GM21447 (cell line): ENCODE measurements around the gene CNTD1.

ENCODE experiments used
- ATAC-seq: cut with Tn5 transposase; IDR thresholded peaks from one replicate; pipeline ENCODE4 v1.9.1; 2021; ENCODE audit not compliant: unreplicated experiment

CNTD1 gene

DNA sequence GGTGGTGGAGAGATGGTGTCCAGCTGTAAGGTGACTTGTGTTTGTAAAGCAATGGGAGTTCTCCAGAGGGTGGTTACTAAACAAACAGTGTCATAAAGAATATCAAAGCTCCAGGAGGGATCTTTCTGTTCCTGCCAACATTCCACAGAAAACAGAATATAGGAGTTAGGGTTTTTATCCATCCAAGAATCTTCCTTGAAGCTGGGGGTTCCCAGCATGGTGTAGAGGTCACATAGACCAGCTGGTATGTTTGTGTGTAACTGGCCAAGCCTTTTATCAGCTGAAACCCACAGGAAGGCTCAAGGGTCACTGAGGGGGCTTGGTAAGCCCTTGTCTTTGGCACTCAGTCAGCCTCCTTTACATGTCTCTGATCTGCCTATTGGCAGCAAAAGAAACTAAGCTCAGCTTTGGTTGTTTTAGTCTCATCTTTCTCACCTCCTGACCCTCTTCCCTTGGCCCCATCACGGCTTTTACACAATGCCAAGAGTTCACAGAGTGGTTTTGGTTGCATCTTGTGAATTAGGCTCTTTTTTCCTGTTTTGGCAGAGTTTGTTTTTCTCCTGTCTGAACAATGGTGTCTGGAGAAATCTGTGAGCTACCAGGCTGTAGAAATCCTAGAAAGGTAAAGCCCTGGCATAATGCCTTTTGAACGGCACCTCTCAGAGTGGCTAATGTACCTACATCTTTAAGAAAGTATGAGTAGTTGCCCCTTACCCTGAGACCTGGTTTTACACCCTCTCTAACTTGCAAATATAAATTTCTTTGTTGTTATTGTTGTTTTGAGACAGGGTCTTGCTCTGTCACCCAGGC, 4.6 kb downstream of the CNTD1 start:
- ATAC-seq = no peak

DNA sequence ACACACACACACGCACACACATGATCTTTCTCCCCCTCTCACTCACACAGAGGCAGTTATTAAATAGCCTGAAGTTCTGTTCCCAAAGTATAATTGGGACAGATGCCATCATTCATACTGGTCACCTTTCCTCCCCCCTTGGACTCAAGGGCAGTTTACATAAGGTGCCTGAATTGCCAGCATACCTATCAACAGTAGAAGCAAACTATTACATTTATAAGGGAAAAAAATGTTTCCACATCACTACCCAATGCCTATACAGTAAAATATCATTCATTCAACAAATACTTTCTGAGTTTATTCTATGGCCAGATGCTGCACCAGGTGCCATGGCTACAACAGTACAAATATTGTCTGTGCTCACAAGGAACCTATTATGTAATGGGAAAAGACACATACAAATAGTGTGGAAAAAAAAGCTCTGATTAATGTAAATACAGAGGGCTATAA, 6.3 kb downstream of the CNTD1 start:
- ATAC-seq = no peak

DNA sequence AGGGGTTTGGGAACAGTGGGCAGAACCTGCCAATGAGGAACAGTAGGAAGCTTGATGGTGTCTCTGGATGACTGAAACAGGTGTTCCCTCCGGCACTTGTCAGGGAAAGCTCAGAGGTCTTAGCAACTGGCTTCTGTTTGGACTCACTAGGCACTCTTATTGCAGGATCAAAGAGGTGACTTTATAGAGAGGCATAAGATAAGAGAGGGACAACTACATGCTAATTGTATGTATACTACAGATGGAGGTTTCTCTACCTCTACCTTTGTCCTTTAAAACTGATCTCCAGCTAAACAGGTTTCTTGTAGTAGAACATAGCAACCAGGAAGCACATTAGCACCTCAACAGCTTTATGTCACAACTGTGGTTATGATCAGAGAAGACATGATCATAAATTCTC, 7.6 kb downstream of the CNTD1 start:
- no peak for ATAC-seq

- no peak for ATAC-seq
Observed at GRCh38 chr17:42809250-42809649, 10.6 kb downstream of the CNTD1 start.

DNA sequence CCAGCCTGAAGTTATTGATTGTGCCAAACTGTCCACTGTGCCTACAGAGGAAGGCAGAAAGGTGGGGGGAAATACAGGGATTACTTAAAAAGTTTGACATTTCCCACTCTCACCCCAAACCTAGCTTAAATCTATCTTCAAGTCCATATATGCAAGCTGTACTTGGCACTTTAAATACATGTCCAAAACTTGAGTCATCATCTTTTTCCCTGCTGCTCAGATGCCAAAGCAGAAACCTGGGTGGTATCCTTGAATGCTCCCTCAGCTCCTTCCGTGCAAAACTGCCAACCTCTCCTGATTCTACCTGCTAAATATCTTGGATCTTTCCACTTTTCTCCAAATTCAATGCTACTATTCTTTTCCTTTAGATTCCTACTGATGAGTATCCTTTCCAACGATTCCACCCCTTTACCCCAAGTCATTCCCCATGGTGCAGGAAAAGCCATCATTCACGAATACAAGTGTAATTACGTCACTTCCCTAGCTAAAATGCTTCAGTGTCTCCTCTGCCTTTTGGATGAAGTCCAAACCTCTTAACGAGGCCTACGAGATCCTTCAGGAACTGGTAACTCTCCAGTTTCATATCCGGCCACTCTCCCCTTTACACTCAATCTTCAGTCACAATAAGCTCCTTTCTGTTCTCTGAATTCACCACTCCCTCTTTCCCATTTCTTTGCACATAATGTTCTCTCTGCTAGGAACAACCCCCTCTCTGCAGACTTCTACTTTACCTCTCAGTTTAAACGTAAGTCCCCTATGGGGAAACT, 16.2 kb downstream of the CNTD1 start:
- no peak for ATAC-seq

DNA sequence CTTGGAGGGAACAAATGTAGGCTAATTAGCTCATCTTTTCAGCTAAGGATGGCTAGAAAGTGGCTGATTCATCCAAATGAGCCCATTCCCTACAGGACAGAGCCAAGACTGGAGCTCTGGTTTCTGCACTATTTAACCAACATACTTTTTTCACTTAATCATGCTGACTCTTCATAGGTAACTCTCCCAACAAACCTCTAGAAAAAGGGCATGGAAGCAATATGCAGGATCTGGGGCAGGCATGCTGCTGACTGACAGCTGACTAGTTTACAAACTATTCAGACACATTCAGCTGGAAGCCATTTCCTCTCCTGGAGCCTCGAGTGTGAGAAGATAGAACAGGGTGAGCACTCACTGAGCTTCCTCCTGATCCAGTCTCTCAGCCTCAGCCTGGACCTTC, 19.2 kb downstream of the CNTD1 start:
- ATAC-seq = no peak

DNA sequence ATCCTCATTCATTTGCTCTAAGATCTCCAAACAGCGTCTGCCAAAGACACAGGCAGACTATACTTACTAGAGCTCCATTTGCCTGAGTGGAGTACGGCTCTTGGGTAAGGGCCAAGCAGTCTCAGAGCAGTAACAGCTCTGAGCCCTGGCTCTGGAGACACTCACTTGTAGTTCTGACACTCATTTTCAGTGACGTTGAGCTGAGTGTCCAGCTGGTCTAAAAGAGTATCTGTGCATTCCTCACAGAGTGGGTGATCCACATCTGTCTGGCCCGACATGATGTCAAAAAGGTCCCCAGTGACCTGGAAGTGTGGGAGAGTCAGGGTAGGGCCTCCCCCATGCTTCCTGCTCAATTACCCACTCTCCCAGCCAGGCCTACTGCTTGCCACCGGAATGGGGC, 19.7 kb downstream of the CNTD1 start:
- ATAC-seq = no peak

- no peak for ATAC-seq
Observed at GRCh38 chr17:42819939-42820535, 21.4 kb downstream of the CNTD1 start.

GRCh38 chr17:42821176-42821575, 22.5 kb downstream of the CNTD1 start:
- ATAC-seq = no peak

DNA sequence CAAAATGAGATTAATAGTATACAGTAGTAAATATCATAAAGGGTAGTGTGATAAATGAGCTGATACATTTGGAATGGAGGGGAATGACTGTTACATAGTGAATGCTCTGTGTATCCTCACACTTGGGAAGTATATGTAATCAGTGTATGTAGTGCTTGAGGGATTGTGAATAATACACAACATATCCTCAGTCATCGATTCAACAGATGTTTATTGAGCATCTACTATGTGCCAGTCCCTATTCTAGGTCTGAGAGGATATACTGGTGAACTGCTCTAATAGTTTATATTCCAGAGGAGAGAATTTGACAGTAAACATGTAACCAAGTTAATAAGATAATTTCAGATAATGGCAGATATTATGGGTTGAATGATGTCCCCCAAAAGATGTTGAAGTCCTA, 28.8 kb downstream of the CNTD1 start:
- ATAC-seq = no peak

GRCh38 chr17:42830971-42831370, 32.3 kb downstream of the CNTD1 start:
- no peak for ATAC-seq

DNA sequence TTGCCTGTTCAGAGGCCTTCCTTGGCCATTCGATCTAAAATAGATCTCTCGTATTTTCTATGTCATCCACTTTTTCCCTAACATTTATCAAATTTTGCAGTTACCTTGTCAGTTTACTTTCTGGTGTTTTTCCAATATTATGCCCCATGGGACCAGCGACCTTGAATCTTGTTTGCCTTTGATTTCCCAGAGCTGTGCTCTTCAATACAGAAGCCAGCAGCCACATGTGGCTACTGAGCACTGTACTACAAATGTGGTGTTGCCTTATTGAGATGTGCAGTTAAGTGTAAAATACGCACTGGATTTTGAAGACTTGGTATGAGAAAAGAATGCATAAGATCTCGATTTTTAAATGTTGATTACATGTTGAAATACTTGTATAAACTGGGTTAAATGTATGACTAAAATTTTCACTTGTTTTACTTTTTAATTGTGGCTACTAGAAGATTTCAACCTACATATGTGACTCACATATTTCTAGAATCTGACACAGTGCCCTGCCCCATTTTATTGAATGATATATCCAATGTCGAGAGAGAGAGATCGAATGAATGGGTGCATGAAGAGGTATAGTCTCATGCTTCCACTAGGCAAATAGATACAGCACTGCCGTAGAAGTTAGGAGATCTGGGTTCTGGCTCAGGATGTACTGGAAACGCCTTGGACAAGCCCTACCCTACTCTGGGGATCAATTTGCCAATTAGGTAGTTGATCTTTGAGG, 33.7 kb downstream of the CNTD1 start:
- ATAC-seq = no peak

DNA sequence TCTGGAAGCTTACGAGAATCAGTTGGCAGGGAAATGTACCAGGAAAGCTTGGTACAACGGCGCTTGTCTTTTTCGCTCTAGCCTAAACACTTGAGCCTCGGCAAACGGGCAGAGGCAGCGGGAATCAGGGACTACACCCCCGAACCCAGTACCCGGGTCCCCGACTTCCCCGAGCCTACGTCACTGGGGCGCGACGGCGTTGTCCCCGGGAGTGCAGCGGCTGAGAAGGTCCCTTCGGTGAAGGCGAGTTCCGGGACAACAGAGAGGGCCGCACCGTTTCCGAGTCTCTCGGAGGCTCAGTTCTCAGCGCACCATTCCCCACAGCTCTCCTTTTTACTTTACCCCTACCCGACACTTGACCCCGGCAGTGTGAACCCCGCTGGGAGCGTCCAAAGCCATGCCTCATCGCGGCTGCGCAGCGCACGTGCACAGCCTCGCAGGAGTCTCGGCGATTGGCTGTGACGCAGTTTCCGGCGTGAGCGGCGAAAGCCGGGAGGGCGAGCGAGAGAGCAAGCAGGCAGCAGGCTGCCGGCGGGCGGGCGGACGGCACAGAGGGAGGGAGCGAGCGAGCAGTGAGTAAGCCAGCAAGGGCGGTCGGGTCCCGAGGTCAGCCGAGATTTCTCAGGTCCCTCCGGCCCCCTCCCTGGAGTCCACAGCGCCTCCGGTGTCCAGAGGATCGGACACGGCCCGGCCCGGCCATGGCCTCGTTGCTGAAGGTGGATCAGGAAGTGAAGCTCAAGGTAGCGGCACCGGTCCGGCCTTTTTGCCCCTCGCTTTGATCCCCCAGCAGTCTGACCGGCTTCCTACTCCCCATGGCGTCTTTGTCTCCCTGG, 34.5 kb downstream of the CNTD1 start, which contains the start of gene PSME3:
PSME3 (plus strand) TSS at position 464 of the 833 bp plus-strand sequence; CDS start at position 699, 235 bp downstream.
- ATAC-seq = peak; percentile 66

GRCh38 chr17:42833767-42834422, 35.2 kb downstream of the CNTD1 start:
- no peak for ATAC-seq

- ATAC-seq = no peak
Observed at GRCh38 chr17:42835732-42836131, 37.1 kb downstream of the CNTD1 start.

- ATAC-seq = no peak
Observed at GRCh38 chr17:42841975-42842685, 43.5 kb downstream of the CNTD1 start.

GRCh38 chr17:42843358-42843934, 44.8 kb downstream of the CNTD1 start:
- ATAC-seq = no peak

DNA sequence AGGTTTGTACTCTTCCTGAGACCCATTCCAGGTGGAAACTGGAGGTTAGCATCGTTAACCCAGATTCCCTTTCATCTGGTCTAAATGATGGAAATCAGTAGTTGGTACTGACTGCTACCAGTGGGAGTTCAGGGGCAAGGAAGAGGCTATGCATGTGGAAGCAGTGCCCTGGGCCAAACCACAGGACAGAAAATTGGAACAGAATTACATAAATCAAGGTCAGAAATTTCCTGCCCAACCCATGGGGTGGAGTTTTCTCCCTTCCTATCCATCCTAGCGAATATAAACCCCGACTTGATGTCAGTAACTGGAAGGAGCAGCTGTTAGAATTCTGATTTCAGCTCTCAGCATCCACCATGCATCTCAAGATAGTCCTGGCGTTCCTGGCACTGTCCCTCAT, 45.6 kb downstream of the CNTD1 start, which contains the start of gene AOC2:
AOC2 (plus strand) TSS at position 310 of the 400 bp plus-strand sequence; CDS start at position 357, 47 bp downstream.
- ATAC-seq = no peak
